Astrocyte (in vitro differentiated cells and primary cell): ENCODE data around the gene AP3S1.
"Not testable (repeated sequence)": the region's sequence is repeated elsewhere in the genome, so short reads cannot be mapped to it uniquely, and the experiment has no call there.

ENCODE experiments used
- CTCF ChIP-seq: IDR thresholded peaks from 2 replicates; pipeline ENCODE4 v1.5.1; 2011; ENCODE audit warnings: low read depth, mild to moderate bottlenecking, inconsistent platforms, low read length, moderate library complexity; ENCODE audit not compliant: insufficient read depth
- EZH2 ChIP-seq: IDR thresholded peaks from 2 replicates; pipeline ENCODE4 v1.6.1; 2012; ENCODE audit warnings: mild to moderate bottlenecking, low read length, inconsistent platforms; ENCODE audit not compliant: insufficient read depth

- TF ChIP-seq CTCF, EZH2: not testable (repeated sequence)
These were observed 43.5 kb downstream of the AP3S1 start for GRCh38 chr5:115885208-115885607.
